Measurements from ENCODE around the gene CD200R1L. TPM values are rescaled to one million over a fixed set of nuclear protein-coding genes. Genes with fewer than 3 reads are reported as not detected.

Gene CD200R1L
- total RNA-seq, 1 experiment from 2014 or later = not detected

- H3K4me3 Mint-ChIP-seq = no peak overlapping the region
- Histone ChIP-seq H3T11ph (ENCODE audit: low read length) (no peak overlapping the region), H2AK5ac (ENCODE audit: insufficient read length, low read length) (no peak overlapping the region), H3K4ac (ENCODE audit: low read depth, low read length) (no peak overlapping the region), H3K9me3 (ENCODE audit: control insufficient read depth, low read depth, low read length) (no peaks in the 10 kb centered on the region), H4K20me1 (ENCODE audit: control insufficient read depth, insufficient read depth, insufficient read length) (no peaks in the 10 kb centered on the region), H3K27ac (ENCODE audit: insufficient read length, low read depth, low read length) (no peak overlapping the region), H3K14ac (ENCODE audit: insufficient read depth, low read length) (no peak overlapping the region), H4K5ac (ENCODE audit: insufficient read length, low read depth, low read length) (no peak overlapping the region), H4K91ac (ENCODE audit: insufficient read length, low read depth, low read length) (no peak overlapping the region), H3K4me1 (ENCODE audit: insufficient read depth, low read length) (no peaks in the 10 kb centered on the region), H2AFZ (ENCODE audit: low read length) (no peak overlapping the region), H4K8ac (replicated peaks; ENCODE audit: insufficient read length, low read depth, low read length) (no peak overlapping the region), H3K4me2 (ENCODE audit: insufficient read depth, insufficient read length, low read length) (no peak overlapping the region), H3K23me2 (ENCODE audit: insufficient read length, low read depth, low read length, poor library complexity, severe bottlenecking) (no peaks in the 10 kb centered on the region), H3K79me1 (ENCODE audit: insufficient read depth, low read depth, low read length, poor library complexity, severe bottlenecking) (no peaks in the 10 kb centered on the region), H3K27me3 (ENCODE audit: insufficient read depth, low read length) (no peaks in the 10 kb centered on the region), H2BK20ac (ENCODE audit: low read depth, low read length, poor library complexity, severe bottlenecking) (no peak overlapping the region), H3K56ac (ENCODE audit: insufficient read length, low read depth, low read length) (no peak overlapping the region), H3K79me2 (ENCODE audit: insufficient read depth, low read length) (no peaks in the 10 kb centered on the region), H3K9ac (ENCODE audit: extremely low read depth, insufficient read length, low read length) (no peak overlapping the region), H2BK120ac (ENCODE audit: low read depth, low read length, poor library complexity, severe bottlenecking) (no peak overlapping the region), H2BK15ac (ENCODE audit: low read depth, low read length) (no peak overlapping the region), H2BK12ac (ENCODE audit: insufficient read length, low read depth, low read length) (no peak overlapping the region), H2BK5ac (ENCODE audit: insufficient read length, low read length) (no peak overlapping the region), H3K18ac (ENCODE audit: insufficient read length, low read depth, low read length) (no peak overlapping the region), H3K23ac (ENCODE audit: insufficient read length, low read depth, low read length) (no peak overlapping the region)
- DNase-seq = no peak
- H3K9me3 Mint-ChIP-seq = no peaks in the 10 kb centered on the region
- no CpG with 5 or more reads among the region's 5 CpGs for WGBS (ENCODE audit: extremely low coverage, insufficient read length, low lambda C conversion rate)
- no peaks in the 10 kb centered on the region for H3K36me3 Mint-ChIP-seq (ENCODE audit: insufficient read depth in 1 of 3, low read depth in 3 of 3)
- TF ChIP-seq CTCF (conservative IDR thresholded peaks at IDR 0.05) = no peak
- no peak overlapping the region for H3K27ac Mint-ChIP-seq
- H3K27me3 Mint-ChIP-seq (ENCODE audit: low read depth) = no peaks in the 10 kb centered on the region
- H3K4me1 Mint-ChIP-seq = peaks cover 0 to 4% of the 10 kb centered on the region in 2 experiments; a peak in 2 of 4 replicates
Observed at GRCh38 chr3:112778353-112778948, 68.2 kb downstream of the CD200R1L start.
